Activated T-cell treated with anti-CD3 and anti-CD28 coated beads, Interleukin-2, amount 50 U/mL, for 72 hours (primary cell): Measurements from ENCODE around the gene BRIP1. TPM values are rescaled to one million over a fixed set of nuclear protein-coding genes. Genes with fewer than 3 reads are reported as not detected.
"Not testable (repeated sequence)": the region's sequence is repeated elsewhere in the genome, so short reads cannot be mapped to it uniquely, and the experiment has no call there.

ENCODE experiments used
- ATAC-seq, 2 donors: fragments of 150-1000 bp; cut with Tn5 transposase; replicated peaks in 1 of 2; 2 replicates each; pipeline ENCODE4 v1.10.0; 2021; ENCODE audit warnings: moderate library complexity in 2 of 2, mild to moderate bottlenecking in 1 of 2
- DNase-seq, 2 donors: peaks; one replicate each; pipeline ENCODE4 v3.0.0; 2021 to 2022; ENCODE audit warnings: mixed read lengths in 1 of 2
- H3K27ac Mint-ChIP-seq: one replicate; pipeline ENCODE4 v1.8.0; 2022; ENCODE audit warnings: mild to moderate bottlenecking, moderate library complexity, mixed read lengths
- H3K27me3 Mint-ChIP-seq: one replicate; pipeline ENCODE4 v1.8.0; 2022; ENCODE audit warnings: low read depth, mixed read lengths
- H3K36me3 Mint-ChIP-seq, 2 donors: one replicate each; pipeline ENCODE4 v1.8.0; 2022; ENCODE audit warnings: mixed read lengths in 2 of 2, mild to moderate bottlenecking in 1 of 2; ENCODE audit not compliant: insufficient read depth in 2 of 2
- H3K4me1 Mint-ChIP-seq: one replicate; pipeline ENCODE4 v1.8.0; 2022; ENCODE audit warnings: low read depth, mixed read lengths
- H3K4me3 Mint-ChIP-seq, 2 donors: one replicate each; pipeline ENCODE4 v1.8.0; 2022; ENCODE audit warnings: mild to moderate bottlenecking in 2 of 2, mixed read lengths in 2 of 2, moderate library complexity in 2 of 2
- H3K9me3 Mint-ChIP-seq, 2 donors: one replicate each; pipeline ENCODE4 v1.8.0; 2022; ENCODE audit warnings: mixed read lengths in 2 of 2
- total RNA-seq, 2 donors: library from RNA; stranded (reverse); gene quantifications; one replicate each; pipeline ENCODE4 v1.2.3, GENCODE V29; 2022

BRIP1 gene
- total RNA-seq, 2 donors from 2014 or later = 10.8 to 12.7 TPM

DNA sequence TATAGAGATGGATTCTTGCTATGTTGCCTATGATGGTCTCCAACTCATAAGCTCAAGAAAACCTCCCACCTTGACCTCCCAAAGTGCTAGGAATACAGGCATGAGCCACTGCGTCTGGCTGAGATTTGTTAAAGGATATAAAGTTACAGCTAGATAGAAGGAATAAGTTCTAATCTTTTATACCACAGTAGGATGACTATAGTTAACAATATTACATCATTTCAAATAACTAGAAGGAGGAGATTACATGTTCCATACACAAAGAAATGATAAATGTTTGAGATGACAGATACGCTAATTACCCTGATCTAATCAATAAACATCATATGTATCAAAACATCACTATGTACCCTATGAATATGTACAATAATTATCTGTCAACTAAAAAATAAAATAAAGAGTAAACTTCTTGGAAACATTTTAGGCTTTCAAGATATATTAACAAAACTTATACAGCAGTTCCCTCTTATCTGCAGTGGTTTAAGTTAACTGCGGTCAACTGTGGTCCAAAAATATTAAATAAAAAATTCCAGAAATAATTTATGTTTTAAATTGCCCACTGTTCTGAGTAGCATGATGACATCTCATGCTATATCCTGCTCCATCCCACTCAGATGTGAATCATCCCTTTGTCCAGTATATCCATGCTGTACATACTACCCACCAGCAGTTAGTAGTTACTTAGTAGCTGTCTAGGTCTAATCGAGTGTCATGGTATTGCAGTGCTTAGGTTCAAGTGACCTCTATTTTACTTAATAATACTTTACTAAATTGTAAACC is 143.1 kb downstream of the BRIP1 start:
- no peaks in the 10 kb centered on the region for H3K4me1 Mint-ChIP-seq
- no peak for ATAC-seq
- peaks cover 7 to 21% of the 10 kb centered on the region in 2 donors for H3K36me3 Mint-ChIP-seq
- no peak overlapping the region for H3K27ac Mint-ChIP-seq
- H3K9me3 Mint-ChIP-seq = peaks cover 3 to 9% of the 10 kb centered on the region in 2 donors
- no peaks in the 10 kb centered on the region for H3K27me3 Mint-ChIP-seq
- no peak for DNase-seq
- no peak overlapping the region for H3K4me3 Mint-ChIP-seq

DNA sequence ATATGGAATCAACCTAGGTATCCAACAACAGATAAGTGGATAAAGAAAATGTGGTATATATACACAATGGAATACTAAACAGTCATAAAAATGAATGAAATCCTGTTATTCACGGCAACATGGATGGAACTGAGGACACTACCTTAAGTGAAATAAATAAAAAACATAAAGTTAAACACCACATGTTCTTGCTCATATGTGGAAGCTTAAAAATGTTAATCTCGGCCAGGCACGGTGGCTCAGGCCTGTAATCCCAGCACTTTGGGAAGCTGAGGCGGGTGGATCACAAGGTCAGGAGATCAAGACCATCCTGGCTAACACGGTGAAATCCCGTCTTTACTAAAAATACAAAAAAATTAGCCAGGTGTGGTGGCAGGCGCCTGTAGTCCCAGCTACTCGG is 144.1 kb downstream of the BRIP1 start:
- not testable (repeated sequence) for H3K9me3 Mint-ChIP-seq, ATAC-seq, DNase-seq, H3K4me1 Mint-ChIP-seq, H3K27me3 Mint-ChIP-seq, H3K27ac Mint-ChIP-seq, H3K4me3 Mint-ChIP-seq
- peaks cover 7 to 21% of the 10 kb centered on the region in 2 donors for H3K36me3 Mint-ChIP-seq

DNA sequence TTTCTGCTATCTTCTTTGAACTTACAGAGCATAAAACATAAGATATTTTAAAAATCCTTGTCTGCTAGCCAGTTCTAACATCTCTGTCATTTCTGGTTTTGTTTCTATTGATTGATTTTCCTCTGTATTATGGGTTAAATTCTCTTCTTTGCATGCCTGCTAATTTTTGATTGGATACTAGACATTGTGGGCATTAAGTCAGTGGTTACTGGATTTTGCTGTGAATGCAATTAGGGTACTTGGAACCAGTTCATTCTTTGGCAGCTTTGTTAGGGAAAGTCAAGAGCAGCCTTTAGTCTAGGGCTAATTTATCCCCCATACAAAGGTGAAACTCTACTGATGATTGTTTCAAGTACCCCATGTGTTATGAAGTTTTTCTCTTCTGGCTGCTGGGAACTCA is 145.3 kb downstream of the BRIP1 start:
- H3K27ac Mint-ChIP-seq = no peak overlapping the region
- H3K4me3 Mint-ChIP-seq = no peak overlapping the region
- no peak for ATAC-seq
- peaks cover 7 to 19% of the 10 kb centered on the region in 2 donors for H3K36me3 Mint-ChIP-seq
- H3K27me3 Mint-ChIP-seq = no peaks in the 10 kb centered on the region
- H3K4me1 Mint-ChIP-seq = no peaks in the 10 kb centered on the region
- DNase-seq = no peak
- peaks cover 3 to 9% of the 10 kb centered on the region in 2 donors for H3K9me3 Mint-ChIP-seq

DNA sequence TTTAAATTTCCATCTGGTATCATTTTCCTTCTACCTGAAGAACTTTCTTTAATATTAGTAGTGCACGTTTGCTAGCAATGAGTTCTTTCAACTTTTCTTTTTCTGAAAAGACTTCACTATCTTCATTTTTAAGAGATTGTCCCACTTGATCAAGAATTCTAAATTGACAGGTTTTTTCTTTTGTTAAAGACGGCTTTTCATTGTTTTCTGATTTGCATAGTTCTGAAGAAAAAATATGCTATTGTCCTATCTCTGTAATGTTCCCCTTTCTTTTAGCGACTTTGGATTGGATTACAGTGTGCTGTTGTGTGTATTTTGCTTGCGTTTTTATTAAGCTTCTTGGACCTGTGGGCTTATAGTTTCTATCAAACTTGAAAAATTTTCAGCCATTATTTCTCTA is 146.0 kb downstream of the BRIP1 start:
- peaks cover 7 to 19% of the 10 kb centered on the region in 2 donors for H3K36me3 Mint-ChIP-seq
- H3K4me3 Mint-ChIP-seq = no peak overlapping the region
- no peaks in the 10 kb centered on the region for H3K4me1 Mint-ChIP-seq
- peaks cover 3 to 9% of the 10 kb centered on the region in 2 donors for H3K9me3 Mint-ChIP-seq
- no peak overlapping the region for H3K27ac Mint-ChIP-seq
- DNase-seq (no peak), ATAC-seq (no peak)
- no peaks in the 10 kb centered on the region for H3K27me3 Mint-ChIP-seq

DNA sequence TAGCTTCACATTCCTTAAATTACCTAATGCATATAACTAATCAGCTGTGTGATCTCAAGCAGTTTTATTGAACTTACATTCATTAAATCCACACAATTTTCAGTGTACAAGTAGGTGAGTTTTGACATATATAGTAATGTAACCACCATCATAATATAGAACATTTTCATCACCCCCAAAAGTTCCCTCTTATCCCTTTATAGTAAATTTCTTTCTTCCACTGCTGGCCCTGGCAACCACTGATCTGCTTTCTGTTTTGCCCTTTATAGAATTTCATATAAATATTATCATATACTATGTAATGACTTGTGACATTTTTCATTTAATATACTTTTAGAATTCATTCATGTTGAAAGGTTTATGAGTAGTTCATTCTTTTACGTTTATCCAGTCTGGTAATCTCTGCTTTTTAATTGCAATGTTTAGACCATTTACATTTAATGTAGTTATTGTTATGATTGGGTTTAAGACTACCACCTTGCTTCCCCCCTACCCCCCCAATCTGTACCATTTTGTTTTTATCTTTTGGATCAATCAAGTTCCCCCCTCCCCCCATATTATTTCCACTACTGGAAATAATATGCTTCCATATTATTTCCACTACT is 147.0 kb downstream of the BRIP1 start:
- DNase-seq = no peak
- Mint-ChIP-seq H3K27ac (no peak overlapping the region), H3K9me3 (peaks cover 3 to 9% of the 10 kb centered on the region in 2 donors)

DNA sequence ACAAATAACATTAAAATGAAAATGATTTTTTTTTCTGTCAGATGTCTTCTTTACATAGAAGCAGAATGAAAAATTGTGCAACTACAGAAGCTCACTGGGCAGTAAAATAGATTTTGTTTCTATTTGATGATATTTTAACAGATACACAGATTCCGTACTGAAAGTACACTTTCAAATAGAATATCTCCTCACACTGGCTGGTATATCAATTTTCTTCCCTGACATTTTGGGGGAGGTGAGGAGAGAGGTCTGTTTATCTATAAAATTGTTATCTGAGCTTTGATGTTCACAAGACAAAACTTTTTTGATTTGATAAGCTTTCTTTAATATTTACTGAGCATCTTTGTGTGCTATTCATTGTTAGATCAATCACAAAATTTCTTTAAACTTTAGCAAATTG is 148.0 kb downstream of the BRIP1 start:
- ATAC-seq = no peak
- peaks cover 3 to 9% of the 10 kb centered on the region in 2 donors for H3K9me3 Mint-ChIP-seq
- H3K36me3 Mint-ChIP-seq = peaks cover 7 to 21% of the 10 kb centered on the region in 2 donors
- H3K27me3 Mint-ChIP-seq = no peaks in the 10 kb centered on the region
- no peak overlapping the region for H3K4me3 Mint-ChIP-seq
- H3K4me1 Mint-ChIP-seq = no peaks in the 10 kb centered on the region
- DNase-seq = no peak
- no peak overlapping the region for H3K27ac Mint-ChIP-seq

More for the DNA sequence above, 147.0 kb downstream of the BRIP1 start:
- no peaks in the 10 kb centered on the region for H3K4me1 Mint-ChIP-seq
- H3K4me3 Mint-ChIP-seq = no peak overlapping the region
- no peak for ATAC-seq
- H3K36me3 Mint-ChIP-seq = peaks cover 7 to 19% of the 10 kb centered on the region in 2 donors
- H3K27me3 Mint-ChIP-seq = no peaks in the 10 kb centered on the region

DNA sequence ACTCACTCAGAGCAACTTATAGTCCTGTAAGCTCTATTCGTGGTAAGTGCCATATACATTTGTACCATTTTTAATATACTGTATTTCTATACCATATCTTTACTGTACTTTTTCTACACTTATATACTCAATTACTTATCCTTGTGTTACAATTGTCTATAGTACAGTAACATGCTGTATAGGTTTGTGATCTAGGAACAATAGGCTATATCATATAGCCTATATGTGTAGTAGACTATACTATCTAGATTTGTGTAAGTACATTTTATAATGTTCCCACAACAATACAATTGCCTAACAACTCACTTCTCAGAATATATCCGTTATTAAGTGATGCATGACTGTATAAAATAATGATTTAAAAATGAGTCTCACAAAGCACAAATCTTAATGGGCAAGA is 149.0 kb downstream of the BRIP1 start:
- Mint-ChIP-seq H3K4me3 (no peak overlapping the region), H3K36me3 (peaks cover 7 to 20% of the 10 kb centered on the region in 2 donors), H3K9me3 (peaks cover 3 to 9% of the 10 kb centered on the region in 2 donors), H3K4me1 (no peaks in the 10 kb centered on the region), H3K27me3 (no peaks in the 10 kb centered on the region), H3K27ac (no peak overlapping the region)
- DNase-seq = no peak
- ATAC-seq = no peak

DNA sequence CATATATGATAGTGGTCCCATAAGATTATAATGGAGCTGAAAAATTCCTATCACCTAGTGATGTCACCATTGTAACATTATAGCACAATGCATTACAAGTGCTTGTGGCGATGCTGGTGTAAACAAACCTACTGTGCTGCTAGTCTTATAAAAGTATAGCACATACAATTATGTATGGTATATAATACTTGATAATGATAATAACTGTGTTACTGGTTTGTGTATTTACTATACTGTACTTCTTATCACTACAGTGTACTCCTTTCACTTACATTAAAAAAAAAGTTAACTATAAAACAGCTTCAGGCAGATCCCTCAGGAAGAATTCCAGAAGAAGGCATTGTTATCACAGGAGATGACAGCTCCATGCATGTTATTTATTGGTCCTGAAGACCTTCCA is 150.3 kb downstream of the BRIP1 start:
- no peaks in the 10 kb centered on the region for H3K4me1 Mint-ChIP-seq
- DNase-seq (no peak), ATAC-seq (no peak)
- peaks cover 4 to 5% of the 10 kb centered on the region in 2 donors for H3K9me3 Mint-ChIP-seq
- no peak overlapping the region for H3K4me3 Mint-ChIP-seq
- peaks cover 6 to 24% of the 10 kb centered on the region in 2 donors for H3K36me3 Mint-ChIP-seq
- no peaks in the 10 kb centered on the region for H3K27me3 Mint-ChIP-seq
- no peak overlapping the region for H3K27ac Mint-ChIP-seq

DNA sequence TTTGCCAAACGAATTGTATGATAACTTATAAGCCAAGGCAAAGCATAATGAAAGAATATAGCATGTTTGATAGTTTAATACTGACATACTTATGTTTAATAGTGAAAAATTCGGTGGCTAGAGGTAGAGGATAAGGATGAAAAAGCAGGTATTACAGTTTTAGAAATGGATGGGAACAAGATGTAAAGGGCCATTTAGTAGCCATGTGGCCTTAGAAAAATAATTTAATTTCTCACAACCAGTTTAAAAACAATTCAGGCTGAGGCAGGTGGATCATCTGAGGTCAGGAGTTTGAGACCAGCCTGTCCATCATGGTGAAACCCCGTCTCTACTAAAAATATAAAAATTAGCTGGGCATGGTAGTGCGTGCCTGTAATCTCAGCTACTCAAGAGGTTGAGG is 152.8 kb downstream of the BRIP1 start:
- H3K36me3 Mint-ChIP-seq = peaks cover 11 to 14% of the 10 kb centered on the region in 2 donors
- H3K4me1 Mint-ChIP-seq = no peaks in the 10 kb centered on the region
- peaks cover 7% of the 10 kb centered on the region for H3K27me3 Mint-ChIP-seq

DNA sequence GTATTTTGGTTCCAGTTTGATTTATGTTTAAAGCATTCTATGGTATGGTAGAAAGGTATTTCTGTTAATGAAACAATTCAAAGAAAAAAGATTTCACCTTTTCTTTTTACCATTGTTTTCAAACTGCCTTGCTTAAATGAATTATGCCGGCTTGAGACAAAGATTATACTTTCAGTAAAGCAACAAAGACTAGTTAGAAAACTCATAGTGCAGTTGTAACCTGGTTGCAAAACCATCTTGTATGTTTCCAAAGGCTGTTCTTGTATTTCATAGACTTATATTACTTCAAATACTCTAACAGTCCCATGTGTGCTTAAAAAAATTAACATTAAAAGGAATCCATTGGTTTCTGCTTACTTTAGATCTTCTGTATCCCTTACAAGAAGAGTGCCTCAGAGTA is 153.8 kb downstream of the BRIP1 start:
- no peak overlapping the region for H3K27ac Mint-ChIP-seq
- DNase-seq (no peak), ATAC-seq (no peak)
- H3K4me3 Mint-ChIP-seq = no peak overlapping the region
- H3K4me1 Mint-ChIP-seq = no peaks in the 10 kb centered on the region
- peaks cover 3 to 7% of the 10 kb centered on the region in 2 donors for H3K9me3 Mint-ChIP-seq
- peaks cover 7% of the 10 kb centered on the region for H3K27me3 Mint-ChIP-seq
- H3K36me3 Mint-ChIP-seq = peaks cover 11 to 13% of the 10 kb centered on the region in 2 donors

More for the DNA sequence above, 152.8 kb downstream of the BRIP1 start:
- ATAC-seq (no peak), DNase-seq (no peak)
- Mint-ChIP-seq H3K4me3 (no peak overlapping the region), H3K27ac (no peak overlapping the region), H3K9me3 (peaks cover 3% of the 10 kb centered on the region in 2 donors)

DNA sequence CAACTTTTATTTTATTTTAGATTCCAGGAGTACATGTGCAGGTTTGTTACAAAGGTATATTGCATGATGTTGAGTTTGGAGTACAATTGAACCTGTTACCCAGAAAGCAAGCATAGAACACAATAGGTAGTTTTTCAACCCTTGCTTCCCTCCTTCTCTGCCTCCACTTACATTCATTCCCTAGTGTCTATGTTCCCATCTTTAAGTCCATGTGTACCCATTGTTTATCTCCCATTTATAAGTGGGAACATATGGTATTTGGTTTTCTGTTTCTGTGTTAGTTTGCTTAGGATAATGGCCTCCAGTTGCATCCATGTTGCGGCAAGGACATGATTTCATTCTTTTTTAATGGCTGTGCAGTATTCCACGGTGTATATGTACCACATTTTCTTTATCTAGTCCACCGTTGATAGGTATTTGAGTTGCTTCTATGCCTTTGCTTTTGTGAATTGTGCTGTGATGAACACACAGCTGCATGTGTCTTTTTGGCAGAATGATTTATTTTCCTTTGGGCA is 158.3 kb downstream of the BRIP1 start:
- Mint-ChIP-seq H3K9me3 (peaks cover 21 to 25% of the 10 kb centered on the region in 2 donors), H3K4me1 (no peaks in the 10 kb centered on the region), H3K4me3 (no peak overlapping the region), H3K36me3 (peaks cover 22 to 27% of the 10 kb centered on the region in 2 donors), H3K27ac (no peak overlapping the region), H3K27me3 (peaks cover 7% of the 10 kb centered on the region)
- DNase-seq (no peak), ATAC-seq (no peak)

DNA sequence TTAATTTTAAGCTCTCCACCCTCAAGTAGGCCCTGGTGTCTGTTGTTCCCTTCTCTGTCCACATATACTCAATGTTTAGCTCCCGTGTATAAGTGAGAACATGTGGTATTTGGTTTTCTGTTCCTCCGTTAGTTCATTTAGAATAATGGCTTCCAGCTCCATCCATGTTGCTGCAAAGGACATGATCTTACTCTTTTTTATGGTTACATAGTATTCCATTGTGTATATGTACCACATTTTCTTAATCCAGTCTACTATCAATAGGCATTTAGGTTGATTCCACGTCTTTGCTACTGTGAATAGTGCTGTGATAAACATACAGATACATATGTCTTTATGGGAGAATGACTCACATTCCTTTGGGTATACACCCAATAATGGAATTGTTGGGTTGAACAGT is 160.9 kb downstream of the BRIP1 start:
- H3K36me3 Mint-ChIP-seq = peaks cover 21 to 24% of the 10 kb centered on the region in 2 donors
- no peaks in the 10 kb centered on the region for H3K4me1 Mint-ChIP-seq

DNA sequence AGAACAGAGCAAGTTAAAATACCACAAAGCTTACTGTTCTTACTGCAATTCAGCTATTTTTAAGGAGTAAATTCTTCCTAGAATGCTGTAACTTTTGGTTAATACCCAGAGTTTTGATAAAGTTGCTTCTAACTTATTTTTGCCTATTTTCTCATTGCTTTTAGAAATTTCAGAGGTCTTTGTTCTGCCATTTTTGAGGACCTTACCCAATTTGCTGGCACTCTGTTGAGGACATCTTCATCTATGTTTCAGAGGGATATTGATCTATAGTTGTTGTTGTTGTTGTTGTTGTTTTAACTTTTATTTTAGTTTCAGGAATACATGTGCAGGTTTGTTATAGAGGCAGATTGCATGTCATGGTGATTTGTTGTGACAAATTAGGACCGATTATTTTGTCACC is 161.3 kb downstream of the BRIP1 start:
- Mint-ChIP-seq H3K9me3 (peaks cover 27 to 33% of the 10 kb centered on the region in 2 donors), H3K27me3 (peaks cover 7% of the 10 kb centered on the region), H3K4me3 (no peak overlapping the region), H3K27ac (no peak overlapping the region), H3K36me3 (peaks cover 18 to 27% of the 10 kb centered on the region in 2 donors), H3K4me1 (no peaks in the 10 kb centered on the region)
- ATAC-seq (no peak), DNase-seq (no peak)

More for the DNA sequence above, 160.9 kb downstream of the BRIP1 start:
- H3K27ac Mint-ChIP-seq = no peak overlapping the region
- DNase-seq = no peak
- ATAC-seq = no peak
- H3K9me3 Mint-ChIP-seq = peaks cover 27 to 30% of the 10 kb centered on the region in 2 donors
- peaks cover 7% of the 10 kb centered on the region for H3K27me3 Mint-ChIP-seq
- H3K4me3 Mint-ChIP-seq = no peak overlapping the region
